Peyer's patch (tissue), 4 donors: ENCODE data around the gene PCNX1. TPM values are rescaled to one million over a fixed set of nuclear protein-coding genes. Genes with fewer than 3 reads are reported as not detected.
"Not testable (repeated sequence)": the region's sequence is repeated elsewhere in the genome, so short reads cannot be mapped to it uniquely, and the experiment has no call there.

Source experiments
- DNase-seq, 3 donors: peaks; one replicate each; pipeline ENCODE4 v3.0.0-alpha.2; 2017 to 2019
- H3K27ac ChIP-seq, 4 donors: fragments of 200-600 bp; sonication (generic); one replicate each; pipeline ENCODE4 v1.5.1; 2016 to 2019
- H3K27me3 ChIP-seq, 2 donors: fragments of 200-600 bp; sonication (generic); one replicate each; pipeline ENCODE4 v1.5.1; 2019
- H3K36me3 ChIP-seq, 3 donors: fragments of 200-600 bp; sonication (generic); one replicate each; pipeline ENCODE4 v1.5.1; 2016 to 2019
- H3K4me1 ChIP-seq, 4 donors: fragments of 200-600 bp; sonication (generic); one replicate each; pipeline ENCODE4 v1.5.1; 2016 to 2019
- H3K4me3 ChIP-seq, 4 donors: fragments of 200-600 bp; sonication (generic); 1 replicate in 3 of 4; 2 replicates in 1 of 4; pipeline ENCODE4 v1.5.1; 2016 to 2019; ENCODE audit warnings: mild to moderate bottlenecking in 1 of 4
- H3K9me3 ChIP-seq, 4 donors: fragments of 200-600 bp; sonication (generic); one replicate each; pipeline ENCODE4 v1.5.1; 2016 to 2019; ENCODE audit warnings: mild to moderate bottlenecking in 1 of 4
- CTCF ChIP-seq, 6 experiments: fragments of 450-650 bp in 4 of 6; fragments of 200-600 bp in 2 of 6; sonication (generic) in 1 of 6; IDR thresholded peaks; one replicate each; pipeline ENCODE4 v1.5.1; 2017 to 2019; ENCODE audit warnings: antibody characterized with exemption in 6 of 6, mild to moderate bottlenecking in 3 of 6, moderate library complexity in 1 of 6
- POLR2A ChIP-seq, 2 donors: fragments of 450-650 bp; IDR thresholded peaks; one replicate each; pipeline ENCODE4 v1.5.1; 2017; ENCODE audit warnings: antibody characterized with exemption in 2 of 2, mild to moderate bottlenecking in 2 of 2, moderate library complexity in 2 of 2
- total RNA-seq, 4 donors: library from RNA; depleted of rRNA; stranded (reverse); fragments of >200 nt; gene quantifications; one replicate each; pipeline ENCODE4 v1.1.0, GENCODE V29; 2016

The PCNX1 gene
- total RNA-seq, 4 donors from 2014 or later, result 62.7 to 136 (median 90.5) TPM

- no peaks in the 10 kb centered on the region for H3K27me3 ChIP-seq
- no peak overlapping the region for H3K27ac ChIP-seq
- H3K36me3 ChIP-seq, result no peaks in the 10 kb centered on the region
- H3K9me3 ChIP-seq, result no peaks in the 10 kb centered on the region
- H3K4me3 ChIP-seq, result no peak overlapping the region
- DNase-seq, result no peak
- TF ChIP-seq CTCF (IDR thresholded peaks at IDR 0.05) (no peak), POLR2A (IDR thresholded peaks at IDR 0.05) (no peak)
- H3K4me1 ChIP-seq, result peaks cover 0 to 20% (median 3%) of the 10 kb centered on the region in 4 donors
These were observed 215.8 kb downstream of the PCNX1 start for GRCh38 chr14:71122866-71123565.

- no peaks in the 10 kb centered on the region for H3K27me3 ChIP-seq
- no peak overlapping the region for H3K27ac ChIP-seq
- no peaks in the 10 kb centered on the region for H3K36me3 ChIP-seq
- H3K4me3 ChIP-seq, result no peak overlapping the region
- peaks cover 0 to 14% (median 0%) of the 10 kb centered on the region in 4 donors for H3K4me1 ChIP-seq
- no peak for TF ChIP-seq POLR2A (IDR thresholded peaks at IDR 0.05)
- no peak for TF ChIP-seq CTCF (IDR thresholded peaks at IDR 0.05)
- no peak for DNase-seq
- H3K9me3 ChIP-seq, result no peaks in the 10 kb centered on the region
These were observed 216.4 kb downstream of the PCNX1 start for GRCh38 chr14:71123579-71124135.

- peaks cover 0 to 12% (median 0%) of the 10 kb centered on the region in 4 donors for H3K4me1 ChIP-seq
- not testable (repeated sequence) for H3K4me3 ChIP-seq, H3K27ac ChIP-seq, H3K9me3 ChIP-seq, H3K36me3 ChIP-seq, DNase-seq, H3K27me3 ChIP-seq
These were observed 222.6 kb downstream of the PCNX1 start for GRCh38 chr14:71129716-71130490.

- TF ChIP-seq POLR2A (IDR thresholded peaks at IDR 0.05) (no peak), CTCF (IDR thresholded peaks at IDR 0.05) (no peak)
- Histone ChIP-seq H3K27me3 (no peaks in the 10 kb centered on the region), H3K4me3 (no peak overlapping the region), H3K27ac (no peak overlapping the region), H3K36me3 (no peaks in the 10 kb centered on the region), H3K4me1 (peaks cover 0 to 12% (median 0%) of the 10 kb centered on the region in 4 donors), H3K9me3 (no peaks in the 10 kb centered on the region)
- DNase-seq, result no peak
These were observed 223.4 kb downstream of the PCNX1 start for GRCh38 chr14:71130491-71131179.

GRCh38 chr14:71133296-71133695 lies 226.0 kb downstream of the PCNX1 start:
- Histone ChIP-seq H3K27me3 (no peaks in the 10 kb centered on the region), H3K9me3 (no peaks in the 10 kb centered on the region), H3K4me3 (no peak overlapping the region), H3K27ac (no peak overlapping the region), H3K4me1 (peaks cover 0 to 12% (median 0%) of the 10 kb centered on the region in 4 donors), H3K36me3 (no peaks in the 10 kb centered on the region)
- no peak for TF ChIP-seq POLR2A (IDR thresholded peaks at IDR 0.05)
- no peak for TF ChIP-seq CTCF (IDR thresholded peaks at IDR 0.05)
- DNase-seq, result no peak
